ENCODE results near the gene SLC6A1.

SLC6A1 gene

DNA sequence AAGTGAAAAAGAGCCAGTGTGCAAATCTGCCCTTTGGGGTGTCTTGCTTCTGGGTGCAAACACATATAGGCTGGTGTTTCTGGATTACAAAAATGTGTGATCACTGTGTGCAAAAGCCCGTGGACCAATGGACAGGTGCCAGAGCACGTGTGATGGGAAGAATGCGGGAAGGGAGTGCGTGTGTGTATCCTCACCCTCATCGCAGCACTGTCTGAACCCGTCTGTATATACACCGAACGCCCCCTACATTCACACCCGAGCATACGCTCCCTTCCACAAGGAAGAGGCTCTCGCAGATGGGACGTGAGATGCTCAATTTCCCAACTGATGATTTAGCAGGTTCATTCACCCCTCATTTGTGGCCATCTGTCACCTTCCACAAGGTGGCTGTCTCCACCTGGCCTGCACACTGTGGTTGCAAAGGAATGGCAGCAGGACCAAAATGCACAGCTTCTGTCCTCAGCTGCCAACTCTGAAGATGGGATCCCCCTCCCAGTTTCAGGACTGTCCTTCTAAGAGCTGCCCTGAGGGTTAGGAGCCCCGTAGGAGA is 19.4 kb upstream of the SLC6A1 start:
- Histone ChIP-seq H3K79me2 (ENCODE audit: low read length) (no peaks in the 10 kb centered on the region), H3K36me3 (replicated peaks; ENCODE audit: insufficient read depth, low read length) (no peaks in the 10 kb centered on the region), H3K27ac (ENCODE audit: low read length) (no peak overlapping the region), H3K4me2 (ENCODE audit: low read depth, low read length) (no peak overlapping the region), H3F3A (ENCODE audit: insufficient read depth, low read length) (no peaks in the 10 kb centered on the region), H4K20me1 (ENCODE audit: insufficient read depth, low read length) (no peaks in the 10 kb centered on the region), H3K4me1 (ENCODE audit: low read length) (no peaks in the 10 kb centered on the region), H3K27me3 (replicated peaks; ENCODE audit: insufficient read depth, low read length) (peaks cover 22% of the 10 kb centered on the region; the same call in 1 of the 2 replicates), H3K9ac (ENCODE audit: low read length) (no peak overlapping the region), H3K9me3 (replicated peaks; ENCODE audit: insufficient read depth, low read length) (no peaks in the 10 kb centered on the region), H3K9me2 (replicated peaks; ENCODE audit: insufficient read depth, low read length) (no peaks in the 10 kb centered on the region), H2AFZ (ENCODE audit: low read length) (no peak overlapping the region), H3K4me3 (ENCODE audit: low read length) (no peak overlapping the region)
- TF ChIP-seq EZH2phosphoT487 (IDR thresholded peaks at IDR 0.05; ENCODE audit: low read length) (no peak), EZH2 (optimal IDR thresholded peaks at IDR 0.05; ENCODE audit: low read depth, low read length) (no peak), CTCF (IDR thresholded peaks at IDR 0.05; ENCODE audit: low read length) (no peak)
- no peak for DNase-seq

- H2AFZ ChIP-seq (ENCODE audit: low read length): no peak overlapping the region
- TF ChIP-seq CTCF (IDR thresholded peaks at IDR 0.05; ENCODE audit: low read length) (no peak), EZH2phosphoT487 (IDR thresholded peaks at IDR 0.05; ENCODE audit: low read length) (no peak), EZH2 (optimal IDR thresholded peaks at IDR 0.05; ENCODE audit: low read depth, low read length) (no peak)
Measured at GRCh38 chr3:10974131-10974530, 18.4 kb upstream of the SLC6A1 start.

DNA sequence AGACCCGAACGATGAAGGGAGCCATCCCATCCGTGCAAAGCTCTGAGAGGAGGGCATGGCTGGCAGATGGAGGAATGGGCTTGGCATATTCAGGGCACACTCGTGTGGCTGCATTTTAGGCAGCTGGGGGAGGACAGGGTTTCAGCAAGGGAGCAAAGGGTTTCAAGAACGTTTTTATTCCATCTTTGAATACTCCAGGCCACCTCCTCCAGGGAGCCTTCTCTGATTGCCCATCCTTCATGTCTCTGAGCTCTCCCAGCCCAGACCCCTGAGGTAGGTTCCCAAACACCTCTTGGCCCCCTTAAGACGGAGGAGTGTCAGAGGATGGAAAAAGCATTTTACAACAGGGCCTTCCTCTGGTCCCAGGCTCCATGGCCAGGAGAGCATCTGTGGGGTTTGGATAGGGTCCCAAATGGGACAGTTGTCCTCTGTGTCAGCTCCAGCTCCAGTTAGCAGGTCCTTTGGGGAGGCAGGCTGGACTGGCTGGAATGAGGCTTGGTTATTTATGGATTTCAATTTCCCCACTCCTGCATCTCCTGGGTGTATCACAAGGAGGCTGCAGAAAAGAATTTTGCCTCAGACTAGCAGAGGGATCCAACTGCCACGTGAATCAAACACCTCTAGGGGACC is 17.7 kb upstream of the SLC6A1 start:
- no peak overlapping the region for H3K4me3 ChIP-seq (ENCODE audit: low read length)

More at GRCh38 chr3:10974131-10974530, 18.4 kb upstream of the SLC6A1 start:
- Histone ChIP-seq H3K27me3 (replicated peaks; ENCODE audit: insufficient read depth, low read length) (peaks cover 15% of the 10 kb centered on the region; the same call in 1 of the 2 replicates), H3K4me1 (ENCODE audit: low read length) (no peaks in the 10 kb centered on the region), H3K9ac (ENCODE audit: low read length) (no peak overlapping the region), H3K4me3 (ENCODE audit: low read length) (no peak overlapping the region), H3K79me2 (ENCODE audit: low read length) (no peaks in the 10 kb centered on the region), H3K27ac (ENCODE audit: low read length) (no peak overlapping the region), H3F3A (ENCODE audit: insufficient read depth, low read length) (no peaks in the 10 kb centered on the region), H4K20me1 (ENCODE audit: insufficient read depth, low read length) (no peaks in the 10 kb centered on the region), H3K9me2 (replicated peaks; ENCODE audit: insufficient read depth, low read length) (no peaks in the 10 kb centered on the region), H3K4me2 (ENCODE audit: low read depth, low read length) (no peak overlapping the region), H3K9me3 (replicated peaks; ENCODE audit: insufficient read depth, low read length) (no peaks in the 10 kb centered on the region), H3K36me3 (replicated peaks; ENCODE audit: insufficient read depth, low read length) (no peaks in the 10 kb centered on the region)
- no peak for DNase-seq

More for the DNA sequence above, 17.7 kb upstream of the SLC6A1 start:
- H3K79me2 ChIP-seq (ENCODE audit: low read length): no peaks in the 10 kb centered on the region
- H3K9ac ChIP-seq (ENCODE audit: low read length): no peak overlapping the region
- peaks cover 15% of the 10 kb centered on the region; the same call in 1 of the 2 replicates for H3K27me3 ChIP-seq (replicated peaks; ENCODE audit: insufficient read depth, low read length)
- no peaks in the 10 kb centered on the region for H3K36me3 ChIP-seq (replicated peaks; ENCODE audit: insufficient read depth, low read length)
- no peak for DNase-seq
- H2AFZ ChIP-seq (ENCODE audit: low read length): no peak overlapping the region
- no peaks in the 10 kb centered on the region for H3K9me3 ChIP-seq (replicated peaks; ENCODE audit: insufficient read depth, low read length)
- no peak overlapping the region for H3K4me2 ChIP-seq (ENCODE audit: low read depth, low read length)
- TF ChIP-seq EZH2phosphoT487 (IDR thresholded peaks at IDR 0.05; ENCODE audit: low read length): no peak
- TF ChIP-seq CTCF (IDR thresholded peaks at IDR 0.05; ENCODE audit: low read length): no peak
- TF ChIP-seq EZH2 (optimal IDR thresholded peaks at IDR 0.05; ENCODE audit: low read depth, low read length): no peak
- H3K27ac ChIP-seq (ENCODE audit: low read length): no peak overlapping the region
- no peaks in the 10 kb centered on the region for H3K4me1 ChIP-seq (ENCODE audit: low read length)
- H3K9me2 ChIP-seq (replicated peaks; ENCODE audit: insufficient read depth, low read length): no peaks in the 10 kb centered on the region
- H3F3A ChIP-seq (ENCODE audit: insufficient read depth, low read length): no peaks in the 10 kb centered on the region
- no peaks in the 10 kb centered on the region for H4K20me1 ChIP-seq (ENCODE audit: insufficient read depth, low read length)
